SK-N-SH treated with all-trans-retinoic acid at 6 μM for 48 hours (cell line): ENCODE data around the gene PDE8A.

ENCODE experiments used
- ARNTL ChIP-seq: fragments of 450-650 bp; formaldehyde crosslinking; IDR thresholded peaks from 2 replicates; pipeline ENCODE4 v1.5.0; 2020; ENCODE audit warnings: low read depth, mild to moderate bottlenecking, moderate library complexity, borderline replicate concordance
- BACH2 ChIP-seq: fragments of 250-450 bp; sonication (Bioruptor Pico); IDR thresholded peaks from 2 replicates; pipeline ENCODE4 v1.9.0; 2021; ENCODE audit warnings: mild to moderate bottlenecking, borderline replicate concordance
- CSDC2 ChIP-seq: fragments of 250-450 bp; sonication (Bioruptor Pico); IDR thresholded peaks from 2 replicates; pipeline ENCODE4 v1.5.0; 2020; ENCODE audit warnings: mild to moderate bottlenecking, moderate library complexity
- GLIS3 ChIP-seq: fragments of 250-450 bp; sonication (Bioruptor Pico); IDR thresholded peaks from 2 replicates; pipeline ENCODE4 v1.5.0; 2020; ENCODE audit warnings: mild to moderate bottlenecking, moderate library complexity
- SNAI2 ChIP-seq: fragments of 250-450 bp; sonication (Bioruptor Pico); IDR thresholded peaks from 2 replicates; pipeline ENCODE4 v1.5.0; 2020; ENCODE audit warnings: mild to moderate bottlenecking, moderate library complexity
- TCF4 ChIP-seq: fragments of 250-450 bp; sonication (Bioruptor Pico); IDR thresholded peaks from 2 replicates; pipeline ENCODE4 v1.8.0; 2021; ENCODE audit warnings: mild to moderate bottlenecking, moderate library complexity, borderline replicate concordance
- ZFP30 ChIP-seq: fragments of 450-650 bp; formaldehyde crosslinking; IDR thresholded peaks from 2 replicates; pipeline ENCODE4 v1.5.0; 2022; ENCODE audit warnings: mild to moderate bottlenecking, moderate library complexity
- TF ChIP-seq, protein P1 (sequence below): fragments of 250-450 bp; sonication (Bioruptor Pico); IDR thresholded peaks from 2 replicates; pipeline ENCODE4 v1.8.0; 2020; ENCODE audit warnings: mild to moderate bottlenecking, moderate library complexity, borderline replicate concordance
- TF ChIP-seq, protein P2 (sequence below): fragments of 250-450 bp; sonication (Bioruptor Pico); IDR thresholded peaks from 2 replicates; pipeline ENCODE4 v1.5.1; 2020; ENCODE audit warnings: low read depth, mild to moderate bottlenecking, moderate library complexity

DNA sequence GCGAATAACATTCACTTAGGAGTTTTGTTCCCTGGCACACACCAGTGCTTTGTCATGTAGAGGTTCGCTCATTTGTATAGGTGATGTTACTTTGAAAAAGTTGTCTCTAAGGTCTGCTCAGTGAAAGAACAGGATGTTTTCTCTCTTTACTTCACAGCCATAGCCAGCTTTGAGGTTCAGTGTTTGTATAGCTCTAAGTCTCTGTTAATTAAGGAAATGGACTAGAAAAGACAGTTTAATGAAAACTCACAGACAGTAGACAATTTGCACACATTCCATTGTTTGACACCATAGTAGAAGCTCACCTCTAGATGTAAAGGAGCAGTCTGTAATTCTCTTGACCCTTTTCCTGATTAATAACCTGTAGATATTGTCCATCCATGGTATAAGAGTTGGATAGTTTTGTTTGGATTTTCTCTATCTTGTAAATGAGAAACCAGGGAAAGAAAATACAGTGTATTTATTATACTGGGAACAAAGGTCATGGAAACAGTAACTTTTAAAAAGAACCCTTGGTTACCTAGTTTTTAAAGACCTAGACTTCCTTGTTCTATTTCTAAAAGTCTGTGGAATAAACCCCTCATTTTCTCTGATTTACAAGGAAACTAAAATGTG is 50.4 kb downstream of the PDE8A start:
- TF ChIP-seq ZFP30 (CRISPR knock-in tag) (no peak), SNAI2 (no peak), BACH2 (CRISPR knock-in tag) (no peak), GLIS3 (CRISPR knock-in tag) (no peak), CSDC2 (CRISPR knock-in tag) (no peak), ARNTL (CRISPR knock-in tag) (no peak), TCF4 (no peak)
- TF ChIP-seq, protein P1, sequence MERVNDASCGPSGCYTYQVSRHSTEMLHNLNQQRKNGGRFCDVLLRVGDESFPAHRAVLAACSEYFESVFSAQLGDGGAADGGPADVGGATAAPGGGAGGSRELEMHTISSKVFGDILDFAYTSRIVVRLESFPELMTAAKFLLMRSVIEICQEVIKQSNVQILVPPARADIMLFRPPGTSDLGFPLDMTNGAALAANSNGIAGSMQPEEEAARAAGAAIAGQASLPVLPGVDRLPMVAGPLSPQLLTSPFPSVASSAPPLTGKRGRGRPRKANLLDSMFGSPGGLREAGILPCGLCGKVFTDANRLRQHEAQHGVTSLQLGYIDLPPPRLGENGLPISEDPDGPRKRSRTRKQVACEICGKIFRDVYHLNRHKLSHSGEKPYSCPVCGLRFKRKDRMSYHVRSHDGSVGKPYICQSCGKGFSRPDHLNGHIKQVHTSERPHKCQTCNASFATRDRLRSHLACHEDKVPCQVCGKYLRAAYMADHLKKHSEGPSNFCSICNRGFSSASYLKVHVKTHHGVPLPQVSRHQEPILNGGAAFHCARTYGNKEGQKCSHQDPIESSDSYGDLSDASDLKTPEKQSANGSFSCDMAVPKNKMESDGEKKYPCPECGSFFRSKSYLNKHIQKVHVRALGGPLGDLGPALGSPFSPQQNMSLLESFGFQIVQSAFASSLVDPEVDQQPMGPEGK (CRISPR knock-in tag), result no peak
- TF ChIP-seq, protein P2, sequence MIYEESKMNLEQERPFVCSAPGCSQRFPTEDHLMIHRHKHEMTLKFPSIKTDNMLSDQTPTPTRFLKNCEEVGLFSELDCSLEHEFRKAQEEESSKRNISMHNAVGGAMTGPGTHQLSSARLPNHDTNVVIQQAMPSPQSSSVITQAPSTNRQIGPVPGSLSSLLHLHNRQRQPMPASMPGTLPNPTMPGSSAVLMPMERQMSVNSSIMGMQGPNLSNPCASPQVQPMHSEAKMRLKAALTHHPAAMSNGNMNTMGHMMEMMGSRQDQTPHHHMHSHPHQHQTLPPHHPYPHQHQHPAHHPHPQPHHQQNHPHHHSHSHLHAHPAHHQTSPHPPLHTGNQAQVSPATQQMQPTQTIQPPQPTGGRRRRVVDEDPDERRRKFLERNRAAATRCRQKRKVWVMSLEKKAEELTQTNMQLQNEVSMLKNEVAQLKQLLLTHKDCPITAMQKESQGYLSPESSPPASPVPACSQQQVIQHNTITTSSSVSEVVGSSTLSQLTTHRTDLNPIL, result no peak
